Measurements from ENCODE around the gene RFX2.
"Not testable (repeated sequence)": the region's sequence is repeated elsewhere in the genome, so short reads cannot be mapped to it uniquely, and the experiment has no call there.

The RFX2 gene

DNA sequence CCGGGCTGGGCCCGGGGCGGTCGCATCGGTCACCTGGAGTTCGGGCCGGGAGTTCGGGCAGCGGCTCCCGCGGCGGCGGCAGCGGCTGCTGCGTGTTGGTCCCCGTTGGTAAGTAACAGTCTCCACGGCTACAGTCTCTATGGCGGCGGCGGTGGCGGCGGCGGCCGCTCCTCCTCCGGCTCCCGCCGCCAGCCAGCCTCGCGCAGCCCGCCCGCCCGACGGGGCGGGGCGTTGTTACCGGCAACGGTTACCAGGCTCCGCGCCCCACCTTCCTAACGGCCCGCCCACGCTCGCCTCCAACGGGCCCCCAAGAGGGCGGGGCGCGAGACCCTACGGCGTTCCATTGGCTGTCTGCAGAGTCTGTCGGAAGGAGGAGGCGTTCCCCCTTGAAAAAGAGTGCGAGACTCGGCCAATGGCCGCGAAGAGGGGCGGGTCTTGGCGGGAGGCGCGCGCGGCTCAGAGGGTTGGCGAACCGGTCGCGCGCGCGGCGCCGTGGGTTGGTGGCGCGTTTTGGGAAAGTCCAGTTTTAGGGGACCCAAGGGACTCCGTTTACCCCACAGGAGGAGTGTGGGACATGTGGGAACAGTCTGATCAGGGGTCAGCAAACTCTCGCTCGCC is at the start of gene RFX2:
Gene RFX2, minus strand, starts transcription at position 141 of the 618 bp plus-strand sequence. CDS start 63,004 bp downstream, outside the sequence.
- DNase-seq (ENCODE audit: low spot score): peak; percentile 99

DNA sequence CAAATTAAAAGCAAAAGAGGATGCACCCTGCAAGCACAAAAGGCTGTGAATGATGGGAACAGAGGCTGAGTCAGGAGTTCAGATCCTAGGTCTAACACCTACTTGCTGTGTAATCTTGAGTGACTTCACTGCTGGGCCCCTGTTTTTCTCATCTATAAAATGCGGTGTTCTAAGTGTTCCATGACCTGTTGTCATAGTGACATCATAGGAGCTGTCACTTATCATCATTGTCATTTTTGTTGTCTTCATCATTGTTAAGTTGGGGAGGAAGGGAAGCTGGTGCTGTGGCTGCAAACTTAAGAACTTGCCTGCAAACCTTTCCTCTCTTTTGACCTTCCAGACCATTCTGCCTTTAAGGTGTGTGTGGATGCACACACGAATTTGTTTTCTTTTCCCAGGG is 45.7 kb upstream of the RFX2 start:
- DNase-seq (ENCODE audit: low spot score): peak; percentile 44

DNA sequence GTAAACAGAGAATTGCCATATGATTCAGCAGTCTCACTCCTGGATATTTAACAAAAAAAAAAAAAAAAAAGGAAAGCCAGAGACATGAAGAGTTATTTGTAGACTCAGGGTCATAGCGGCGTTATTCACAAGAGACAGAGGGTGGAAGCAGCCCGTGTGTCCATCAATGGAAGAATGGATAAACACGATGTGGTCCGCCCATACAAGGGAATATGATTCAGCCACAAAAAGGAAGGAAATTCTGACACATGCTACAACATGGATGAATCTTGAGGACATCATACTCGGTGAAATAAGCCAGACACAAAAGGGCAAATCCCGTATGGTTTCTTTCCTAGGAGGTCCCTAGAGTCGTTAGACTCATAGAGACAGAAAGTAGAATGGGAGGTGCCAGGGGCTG is 40.0 kb upstream of the RFX2 start:
- DNase-seq (ENCODE audit: low spot score): no peak

DNA sequence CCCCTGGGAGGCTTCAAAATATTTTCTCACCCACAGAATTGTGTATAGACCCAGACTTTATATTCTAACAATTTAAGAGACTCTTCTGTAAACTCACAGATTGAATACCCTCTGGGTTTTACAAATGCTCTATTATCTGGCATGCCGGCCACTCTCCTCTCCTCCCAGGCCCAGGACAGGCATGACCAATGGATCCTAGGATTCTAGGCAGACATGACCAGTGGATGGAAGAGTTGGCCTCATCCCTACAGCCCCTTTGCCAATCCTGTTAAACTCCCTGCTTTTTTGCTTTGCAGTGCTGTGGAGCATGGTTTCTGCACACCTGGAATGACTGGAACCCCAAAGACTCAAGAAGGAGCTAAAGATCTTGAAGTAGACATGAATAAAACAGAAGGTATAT is 30.9 kb upstream of the RFX2 start:
- no peak for DNase-seq (ENCODE audit: low spot score)

DNA sequence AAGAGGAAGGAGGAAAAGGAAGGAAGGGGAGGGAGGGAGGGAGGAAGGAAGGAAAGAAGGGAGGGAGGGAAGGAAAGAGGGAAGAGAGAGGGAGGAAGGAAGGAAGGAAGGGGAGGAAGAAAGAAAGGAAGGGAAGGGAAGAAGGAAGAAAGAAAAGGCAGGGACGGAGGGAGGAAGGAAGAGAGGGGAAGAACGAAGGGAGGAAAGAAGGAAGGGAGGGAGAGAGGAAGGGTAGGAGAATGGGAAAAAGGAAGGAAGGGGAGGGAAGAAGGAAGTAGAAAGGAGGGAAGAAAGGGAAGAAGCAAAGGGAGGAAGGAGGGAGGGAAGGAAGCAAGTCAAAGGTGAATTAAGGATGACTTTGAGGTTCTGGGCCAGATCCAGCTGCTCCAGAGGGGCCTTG is 28.2 kb upstream of the RFX2 start:
- no peak for DNase-seq (ENCODE audit: low spot score)

DNA sequence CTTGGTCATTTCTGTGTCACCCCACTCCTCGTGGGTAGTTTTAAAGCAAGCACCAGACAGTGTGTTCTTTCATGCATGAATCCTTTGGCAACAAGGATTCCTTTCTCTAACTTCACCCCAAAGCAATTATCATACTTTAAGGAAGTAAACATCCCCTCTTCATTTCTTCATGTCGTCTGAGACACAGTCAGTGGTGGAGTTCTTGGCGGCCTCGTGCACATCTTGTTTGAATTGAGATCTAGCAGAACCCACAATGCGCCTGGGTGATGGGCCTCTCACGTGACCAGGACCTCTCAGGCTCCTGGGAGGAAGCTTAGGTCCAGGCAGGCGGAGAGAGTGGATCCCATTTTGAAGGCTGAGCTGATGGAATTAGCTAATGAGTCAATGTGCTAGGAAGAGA is 27.8 kb upstream of the RFX2 start:
- DNase-seq (ENCODE audit: low spot score): no peak

DNA sequence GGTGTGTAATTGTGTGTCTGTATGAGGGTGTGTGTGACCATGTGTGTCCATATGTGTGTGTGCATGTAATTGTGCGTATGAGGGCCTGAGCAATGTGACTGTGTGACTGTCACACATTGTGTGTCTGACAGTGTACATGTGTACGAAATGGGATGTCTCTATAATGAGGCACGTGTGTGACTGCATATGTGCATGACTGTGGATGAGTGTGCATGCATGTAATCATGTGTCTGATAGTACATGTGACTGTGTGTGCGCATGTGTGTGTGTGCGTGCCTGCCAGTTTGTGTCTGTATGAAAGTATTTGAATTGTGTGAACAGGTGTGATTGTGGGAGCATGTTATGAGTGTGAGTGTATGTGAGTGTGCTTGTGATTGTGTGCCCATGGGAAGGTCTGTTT is 22.9 kb upstream of the RFX2 start:
- no peak for DNase-seq (ENCODE audit: low spot score)

DNA sequence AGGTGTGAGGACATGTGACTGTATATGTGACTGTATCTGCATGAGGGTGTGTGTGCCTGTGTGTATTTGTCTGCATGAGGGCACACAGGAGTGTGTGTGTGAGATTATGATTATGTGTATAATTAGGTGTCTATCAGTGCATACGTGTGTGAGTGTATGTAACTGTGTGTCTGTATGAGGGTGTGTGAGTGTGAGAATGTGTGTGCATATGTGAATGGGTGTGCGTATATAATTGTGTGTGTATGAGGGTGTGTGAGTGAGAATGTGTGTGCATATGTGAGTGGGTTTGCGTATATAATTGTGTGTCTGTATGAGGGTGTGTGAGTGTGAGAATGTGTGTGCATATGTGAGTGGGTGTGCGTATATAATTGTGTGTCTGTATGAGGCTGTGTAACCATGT is 22.2 kb upstream of the RFX2 start:
- no peak for DNase-seq (ENCODE audit: low spot score)

DNA sequence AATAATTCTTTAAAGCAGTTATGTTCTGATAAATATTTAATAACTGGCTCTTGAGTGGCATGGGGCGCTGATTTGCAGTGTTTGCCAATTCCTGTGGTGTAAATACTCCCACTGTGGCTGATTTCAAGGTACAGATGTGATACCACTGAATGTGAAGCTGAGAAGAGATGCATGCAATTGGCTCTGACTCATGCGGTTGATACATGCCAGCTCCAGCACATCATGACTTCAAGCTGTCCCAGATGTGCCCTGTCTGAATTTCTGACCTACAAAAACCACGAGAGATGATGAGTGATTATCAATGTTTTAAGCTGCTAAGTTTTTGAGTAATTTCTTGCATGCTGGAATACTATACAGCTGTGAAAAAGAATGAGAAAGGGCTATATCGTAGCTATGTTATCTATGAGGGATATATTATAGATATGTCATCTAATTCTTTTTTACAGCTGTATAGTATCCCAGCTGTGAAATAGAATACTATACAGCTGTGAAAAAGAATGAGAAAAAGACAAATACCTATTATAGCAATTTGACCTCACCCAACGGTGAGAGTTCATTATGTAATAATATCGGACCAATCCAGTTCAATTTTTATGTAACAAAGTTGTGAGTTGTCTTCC is 17.5 kb upstream of the RFX2 start:
- peak; percentile 42 for DNase-seq (ENCODE audit: low spot score)

DNA sequence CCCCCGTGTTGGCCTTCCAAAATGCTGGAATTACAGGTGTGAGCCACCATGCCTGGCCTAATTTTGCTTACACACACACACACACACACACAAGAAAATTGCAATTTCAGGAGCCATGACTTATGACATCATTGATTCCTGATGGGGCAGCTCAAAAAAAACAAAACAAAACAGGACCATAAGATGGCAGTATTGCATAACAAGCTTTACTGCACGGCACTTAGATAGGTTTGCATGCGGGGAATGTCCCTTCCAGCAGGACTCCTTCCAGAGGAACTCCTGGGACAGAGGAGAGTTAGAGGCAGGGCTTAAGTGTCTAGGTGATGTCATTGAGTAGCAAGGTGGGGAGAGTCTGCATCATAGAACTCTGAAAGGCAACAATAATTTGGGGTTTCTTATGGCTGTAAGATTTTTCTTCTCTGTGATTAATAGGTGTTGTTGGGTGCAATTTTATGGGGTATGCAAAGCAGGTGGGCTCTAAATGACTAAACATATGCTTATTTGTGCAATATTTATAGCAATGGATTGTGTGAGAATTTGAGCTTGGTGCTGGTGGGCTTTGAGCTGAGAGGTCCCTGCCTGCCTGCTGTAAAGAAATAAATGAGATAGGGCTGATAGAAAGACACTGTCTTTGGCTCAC is 16.2 kb upstream of the RFX2 start:
- peak; percentile 90 for DNase-seq (ENCODE audit: low spot score)

DNA sequence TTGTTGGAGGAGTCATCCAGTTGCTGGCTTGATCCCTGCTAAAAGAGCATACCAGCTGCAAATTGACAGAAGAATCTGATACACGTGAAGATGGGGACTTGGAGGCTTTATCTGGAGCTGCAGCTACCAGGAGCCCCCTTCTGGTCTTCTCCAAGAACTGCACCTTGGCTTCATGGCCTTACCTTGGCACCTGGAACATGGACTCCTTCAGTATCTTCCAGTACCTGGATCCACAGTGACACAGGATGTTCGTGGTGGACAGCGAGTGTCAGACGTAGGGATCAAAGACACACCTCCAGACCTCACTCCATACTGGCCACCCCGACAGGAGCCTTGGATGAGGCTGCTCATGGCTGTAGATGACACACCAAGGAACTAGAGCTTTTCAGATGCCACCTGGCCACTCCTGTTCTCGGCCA is 15.3 kb upstream of the RFX2 start:
- peak; percentile 88 for DNase-seq (ENCODE audit: low spot score)

DNA sequence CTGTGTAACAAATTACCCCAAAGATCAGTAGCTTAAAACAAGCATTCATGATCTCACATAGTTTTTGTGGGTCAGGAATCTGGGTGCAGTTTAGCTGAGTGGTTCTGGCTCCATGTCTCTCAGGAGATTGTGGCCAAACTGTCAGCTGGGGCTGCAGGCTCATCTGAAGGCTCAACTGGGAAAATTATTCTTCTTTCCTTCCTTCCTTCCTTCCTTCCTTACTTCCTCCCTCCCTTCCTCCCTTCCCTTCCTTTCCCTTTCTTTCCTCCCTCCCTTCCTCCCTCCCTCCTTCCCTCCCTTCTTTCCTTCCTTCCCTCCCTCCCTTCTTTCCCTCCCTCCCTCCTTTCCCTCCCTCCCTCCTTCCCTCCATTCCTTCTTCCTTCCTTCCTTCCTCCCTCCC is 8.7 kb upstream of the RFX2 start:
- DNase-seq (ENCODE audit: low spot score): no peak

DNA sequence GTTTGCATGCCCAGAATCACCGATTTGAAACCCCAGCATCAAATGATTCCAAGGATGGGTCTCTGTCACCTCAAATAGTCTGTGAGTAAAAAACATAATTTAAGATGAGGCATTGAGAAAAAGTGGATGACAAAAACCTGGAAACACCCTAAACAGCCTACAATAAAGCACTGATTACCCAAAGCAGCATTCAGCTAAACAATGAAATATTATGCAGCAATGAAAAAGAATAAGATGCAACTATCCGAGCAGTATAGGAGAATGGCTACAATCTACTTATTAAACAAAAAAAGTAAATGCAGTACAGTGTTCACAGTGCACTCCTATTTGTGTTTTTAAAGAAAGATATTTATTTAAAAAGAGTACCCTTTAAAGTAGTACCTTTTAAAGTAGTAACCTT is 7.7 kb upstream of the RFX2 start:
- DNase-seq (ENCODE audit: low spot score): no peak

DNA sequence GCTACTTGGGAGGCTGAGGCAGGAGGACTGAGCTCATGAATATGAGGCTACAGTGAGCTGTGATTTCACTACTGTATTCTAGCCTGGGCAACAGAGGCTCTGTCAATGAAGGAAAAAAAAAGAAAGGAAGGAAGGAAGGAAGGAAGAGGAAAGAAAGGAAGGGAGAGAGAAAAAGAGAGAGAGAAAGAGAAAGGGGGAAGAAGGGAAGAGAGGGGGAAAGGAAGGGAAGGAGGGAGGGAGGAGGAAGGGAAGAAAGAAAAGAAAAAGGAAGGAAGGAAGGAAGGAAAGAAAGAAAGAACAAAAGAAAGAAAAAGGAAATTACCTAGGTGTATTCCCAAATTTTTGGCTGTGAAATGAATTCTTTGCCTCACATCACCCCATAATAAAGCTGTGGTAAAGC is 7.2 kb upstream of the RFX2 start:
- DNase-seq (ENCODE audit: low spot score): no peak

DNA sequence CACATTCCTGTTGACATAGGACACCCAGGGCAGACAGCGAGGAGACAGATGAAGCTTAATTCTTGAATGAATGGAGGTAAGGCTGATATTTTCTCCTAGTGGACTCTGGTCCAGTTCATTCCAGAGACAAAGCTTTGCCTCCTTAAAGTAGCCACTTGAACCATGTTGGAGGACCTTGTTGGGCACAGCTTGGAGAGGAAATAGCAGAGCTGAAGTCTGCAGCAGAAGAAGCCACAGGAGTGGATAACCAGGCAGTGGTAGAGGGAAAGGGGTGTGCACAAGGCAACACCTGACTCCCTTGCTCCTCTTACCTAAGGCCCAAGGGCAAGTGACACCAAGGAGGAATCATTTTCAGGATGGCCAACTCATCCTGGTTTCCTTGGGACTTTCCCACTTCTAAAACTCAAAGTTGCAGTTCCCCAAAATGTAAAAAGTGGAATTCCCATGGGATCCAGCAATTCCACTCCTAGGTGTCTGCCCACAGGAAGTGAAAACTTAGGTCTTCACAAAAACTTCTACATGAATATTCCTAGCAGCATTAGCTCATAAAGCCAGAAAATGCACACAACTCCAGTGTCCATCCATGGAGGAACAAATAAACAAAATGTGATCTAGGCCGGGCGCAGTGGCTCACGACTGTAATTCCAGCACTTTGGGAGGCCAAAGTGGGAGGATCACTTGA is 6.6 kb upstream of the RFX2 start:
- no peak for DNase-seq (ENCODE audit: low spot score)

DNA sequence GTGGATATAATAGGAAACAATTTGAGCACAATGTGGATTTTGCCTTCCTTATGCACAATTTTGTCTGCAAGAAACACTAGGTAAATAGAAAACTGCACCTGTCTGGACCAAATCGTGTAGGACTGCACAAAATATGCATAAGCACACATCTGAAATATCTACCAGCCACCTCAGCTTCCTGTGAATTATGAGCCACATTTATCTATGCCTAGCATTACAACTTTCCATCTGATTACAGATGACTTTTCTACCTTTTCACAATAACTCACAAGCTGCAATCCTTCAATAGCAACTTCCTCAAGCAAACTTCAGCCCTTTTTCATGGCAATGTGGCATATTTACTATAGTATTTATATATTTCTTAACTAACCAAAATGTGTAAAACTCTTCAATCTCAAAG is 5.7 kb upstream of the RFX2 start:
- no peak for DNase-seq (ENCODE audit: low spot score)

DNA sequence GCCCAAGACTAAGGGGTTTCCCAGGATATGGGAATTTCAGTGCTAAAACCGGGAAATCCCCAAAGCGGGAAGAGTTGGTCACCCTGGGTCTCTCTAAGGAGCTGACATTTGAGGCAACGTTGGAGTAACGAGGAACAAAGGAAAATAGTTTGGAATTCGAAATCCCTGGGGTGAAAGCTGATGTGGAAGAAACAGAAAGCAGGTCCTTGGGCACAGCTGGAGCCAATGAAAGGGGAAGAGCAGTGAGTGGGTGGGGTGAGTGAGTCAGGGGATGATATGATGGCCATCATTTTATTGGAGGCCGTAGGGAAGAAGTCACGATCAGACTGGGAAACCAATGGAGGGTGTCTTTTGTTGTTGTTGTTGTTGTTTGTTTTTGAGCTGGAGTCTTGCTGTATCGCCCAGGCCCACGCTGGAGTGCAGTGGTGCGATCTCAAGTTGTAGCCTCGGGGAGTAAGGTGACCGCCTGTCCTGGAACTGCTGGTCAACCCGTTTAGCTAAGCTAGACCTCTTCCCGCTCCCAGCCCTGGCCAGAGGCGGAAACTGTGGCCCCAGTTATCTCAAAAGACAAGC is 3.4 kb upstream of the RFX2 start:
- DNase-seq (ENCODE audit: low spot score): no peak

DNA sequence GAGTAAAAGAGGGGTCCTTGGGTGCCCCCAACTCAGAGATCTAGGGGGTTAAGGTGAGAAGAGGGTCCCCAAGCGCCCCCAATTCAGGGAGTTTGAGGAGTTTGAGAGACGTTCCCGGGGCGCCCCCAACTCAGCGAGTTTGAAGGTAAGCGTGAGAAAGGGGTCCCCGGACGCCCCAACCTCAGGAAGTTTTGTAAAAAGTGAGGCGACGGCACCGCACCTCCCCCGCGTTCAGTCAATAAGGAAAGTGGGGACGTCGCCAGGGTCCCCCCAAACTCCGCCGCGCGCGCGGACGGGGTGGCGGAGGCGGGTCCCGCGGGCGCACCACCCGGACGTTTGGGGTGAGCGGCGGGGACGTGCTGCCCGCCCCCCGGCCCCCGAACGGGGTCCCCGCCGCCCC is 353 bp downstream of the RFX2 start:
- DNase-seq (ENCODE audit: low spot score): no peak

DNA sequence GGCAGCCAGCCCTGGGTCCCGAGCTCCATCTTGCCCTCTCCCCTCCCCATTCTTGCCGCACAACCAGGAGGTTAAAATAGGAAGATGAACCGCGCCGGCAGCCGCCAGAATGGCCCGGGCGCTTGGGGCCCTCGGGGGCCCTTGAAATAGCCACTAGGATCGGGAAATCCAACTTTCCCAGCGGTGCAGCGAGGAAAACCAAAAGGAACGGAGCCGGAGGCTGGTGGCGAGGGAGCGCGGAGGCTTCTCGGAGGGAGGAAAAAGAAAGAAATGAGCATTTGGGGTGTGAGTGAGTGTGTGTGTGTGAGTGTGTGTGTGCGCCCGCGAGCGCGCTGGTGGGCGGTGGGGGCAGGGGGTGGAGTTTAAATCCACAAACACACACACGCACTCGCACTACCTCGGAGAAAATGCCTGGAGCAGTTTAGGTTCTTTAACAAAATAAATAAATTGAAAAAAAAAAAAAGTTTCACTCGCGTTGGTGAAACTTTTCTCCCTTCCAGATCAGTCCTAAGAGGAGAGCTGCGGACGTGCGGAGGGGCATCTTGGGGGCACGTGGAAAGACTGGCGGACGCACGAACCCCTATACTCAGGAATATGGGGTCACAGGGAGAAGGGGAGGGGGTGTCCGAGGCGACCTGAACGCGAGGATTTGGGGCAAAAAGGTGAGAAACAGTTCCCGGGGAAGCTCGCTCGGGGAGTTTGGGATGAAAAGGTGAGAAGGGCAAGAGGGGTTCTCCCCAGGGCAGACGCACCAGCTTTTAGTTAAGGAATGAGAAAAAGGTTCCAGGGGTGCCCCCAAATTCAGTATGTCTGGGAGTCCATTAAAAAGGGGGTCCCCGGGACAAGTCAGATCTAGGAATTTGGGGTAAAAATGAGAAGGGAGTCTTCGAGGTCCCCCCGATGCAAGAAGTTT is 1.3 kb downstream of the RFX2 start:
- peak; percentile 10 for DNase-seq (ENCODE audit: low spot score)

DNA sequence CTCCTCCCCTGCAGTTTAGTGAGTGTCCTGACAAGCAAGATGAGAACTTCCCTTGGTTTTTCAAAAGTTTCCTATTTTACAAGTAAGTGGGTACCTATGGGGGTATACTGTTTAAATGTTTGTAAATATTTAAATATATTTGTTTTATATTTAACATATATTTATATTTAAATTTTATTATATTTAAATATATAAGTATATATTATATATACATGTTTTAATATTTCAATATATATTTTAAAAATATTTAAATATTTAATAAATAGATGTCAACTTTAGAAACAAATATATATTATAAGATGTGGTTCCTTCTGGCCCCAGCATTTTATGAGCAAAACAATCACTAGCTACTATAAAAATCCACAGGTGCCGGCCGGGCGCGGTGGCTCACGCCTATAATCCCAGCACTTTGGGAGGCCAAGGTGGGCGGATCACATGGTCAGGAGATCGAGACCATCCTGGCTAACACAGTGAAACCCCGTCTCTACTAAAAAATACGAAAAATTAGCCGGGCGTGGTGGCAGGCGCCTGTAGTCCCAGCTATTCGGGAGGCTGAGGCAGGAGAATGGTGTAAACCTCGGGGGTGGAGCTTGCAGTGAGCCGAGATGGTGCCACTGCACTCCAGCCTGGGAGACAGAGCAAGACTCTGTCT is 3.5 kb downstream of the RFX2 start:
- not testable (repeated sequence) for DNase-seq (ENCODE audit: low spot score)

DNA sequence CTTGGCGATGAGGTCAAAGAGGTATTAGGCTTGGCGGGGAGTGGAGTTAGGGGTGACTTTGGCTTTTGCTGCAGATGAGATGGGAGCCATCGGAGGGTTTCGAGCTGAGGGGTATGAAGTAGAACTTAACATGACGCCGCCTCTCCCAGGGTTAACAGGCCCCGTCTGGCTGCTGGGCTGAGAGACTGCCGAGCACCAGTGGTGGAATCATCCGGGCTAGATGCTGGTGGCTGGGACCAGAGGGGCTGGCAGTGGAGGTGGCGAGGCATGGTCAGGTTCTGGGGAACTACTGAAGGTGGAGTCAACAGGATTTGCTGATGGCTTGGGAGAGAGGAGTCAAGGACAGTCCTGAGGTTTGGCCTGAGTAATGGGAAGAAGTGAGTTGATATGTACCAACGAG is 4.9 kb downstream of the RFX2 start:
- DNase-seq (ENCODE audit: low spot score): no peak
